Right ventricle myocardium superior (tissue), 1 donor: ENCODE results near the gene SLPI. TPM values are rescaled to one million over a fixed set of nuclear protein-coding genes. Genes with fewer than 3 reads are reported as not detected.

ENCODE experiments used
- ATAC-seq: fragments of 200-7000 bp; cut with Tn5 transposase; one replicate; pipeline ENCODE4 v1.9.1; 2020; ENCODE audit warnings: mild to moderate bottlenecking; ENCODE audit not compliant: poor library complexity
- DNase-seq: peaks from one replicate; pipeline ENCODE4 v3.0.0-alpha.2; 2020
- intact Hi-C: fragments of 100-400 bp; cut with DNase I; formaldehyde crosslinking; loops from one replicate; pipeline ENCODE4 v1.11.2; 2022
- total RNA-seq: library from RNA; stranded (reverse); fragmentation: NEBNext Ultra II Directional; extraction: Animal tissue kit (Norgen Biotek cat#: 25700); gene quantifications from one replicate; pipeline ENCODE4 v1.2.1, GENCODE V29; 2021
- donor health status: DM: no; HTN: yes; CAD: no; lungs with severe emphysema.

The SLPI gene
- total RNA-seq, 1 donor from 2014 or later = 1.2 TPM

GRCh38 chr20:45282700-45283550, 28.6 kb upstream of the SLPI start:
- DNase-seq (no peak), ATAC-seq (no peak)
- intact Hi-C loops = no loop called here

- intact Hi-C loops = no loop called here
- DNase-seq (no peak), ATAC-seq (no peak)
Observed at GRCh38 chr20:45279992-45280391, 25.6 kb upstream of the SLPI start.

- intact Hi-C loops = no loop called here
- DNase-seq (no peak), ATAC-seq (no peak)
Observed at GRCh38 chr20:45275338-45275737, 21.0 kb upstream of the SLPI start.

GRCh38 chr20:45269754-45270270, 15.4 kb upstream of the SLPI start:
- DNase-seq = no peak
- no peak for ATAC-seq
- intact Hi-C loops = no loop called here

GRCh38 chr20:45269056-45269455, 14.7 kb upstream of the SLPI start:
- DNase-seq (no peak), ATAC-seq (no peak)
- intact Hi-C loops = no loop called here

GRCh38 chr20:45268531-45268930, 14.2 kb upstream of the SLPI start:
- DNase-seq = no peak

GRCh38 chr20:45266977-45267376, 12.6 kb upstream of the SLPI start:
- intact Hi-C loops = no loop called here
- ATAC-seq (no peak), DNase-seq (no peak)

More at GRCh38 chr20:45268531-45268930, 14.2 kb upstream of the SLPI start:
- intact Hi-C loops = no loop called here
- ATAC-seq = no peak

- intact Hi-C loops = no loop called here
- no peak for ATAC-seq
- DNase-seq = no peak
Observed at GRCh38 chr20:45263556-45264266, 9.3 kb upstream of the SLPI start.

GRCh38 chr20:45258664-45259063, 4.3 kb upstream of the SLPI start:
- DNase-seq (no peak), ATAC-seq (no peak)
- intact Hi-C loops = no loop called here

- intact Hi-C loops = no loop called here
- DNase-seq = no peak
- ATAC-seq = no peak
Observed at GRCh38 chr20:45258259-45258658, 3.9 kb upstream of the SLPI start.

GRCh38 chr20:45257711-45258110, 3.3 kb upstream of the SLPI start:
- intact Hi-C loops = no loop called here
- DNase-seq (no peak), ATAC-seq (no peak)

- DNase-seq (no peak), ATAC-seq (no peak)
- intact Hi-C loops = no loop called here
Observed at GRCh38 chr20:45257161-45257560, 2.8 kb upstream of the SLPI start.

GRCh38 chr20:45253261-45253660, 1.1 kb downstream of the SLPI start:
- no peak for ATAC-seq
- intact Hi-C loops = no loop called here
- no peak for DNase-seq

- no peak for DNase-seq
- intact Hi-C loops = no loop called here
Observed at GRCh38 chr20:45251884-45252560, 2.3 kb downstream of the SLPI start.

GRCh38 chr20:45248609-45249008, 5.8 kb downstream of the SLPI start:
- intact Hi-C loops = no loop called here
- ATAC-seq (no peak), DNase-seq (no peak)

More at GRCh38 chr20:45251884-45252560, 2.3 kb downstream of the SLPI start:
- ATAC-seq = no peak

GRCh38 chr20:45247865-45248264, 6.5 kb downstream of the SLPI start:
- ATAC-seq (no peak), DNase-seq (no peak)
- intact Hi-C loops = no loop called here

GRCh38 chr20:45246109-45246508, 8.3 kb downstream of the SLPI start:
- intact Hi-C loops = no loop called here
- DNase-seq = no peak
- no peak for ATAC-seq

GRCh38 chr20:45238139-45238538, 16.2 kb downstream of the SLPI start:
- no peak for DNase-seq
- intact Hi-C loops = no loop called here
- no peak for ATAC-seq

GRCh38 chr20:45235995-45236394, 18.4 kb downstream of the SLPI start:
- ATAC-seq (no peak), DNase-seq (no peak)
- intact Hi-C loops = no loop called here
